COR-L47 (cell line): ENCODE results near the gene TNS1.

Experiments
- DNase-seq: peaks from one replicate; lab custom pipeline; 2025; lab: John Stamatoyannopoulos, UW

The TNS1 gene

GRCh38 chr2:217956586-217957457 is 46.0 kb downstream of the TNS1 start:
- DNase-seq = no peak

- no peak for DNase-seq
Measured at GRCh38 chr2:217955881-217956493, 46.8 kb downstream of the TNS1 start.

GRCh38 chr2:217954971-217955740 is 47.6 kb downstream of the TNS1 start:
- no peak for DNase-seq

GRCh38 chr2:217954469-217954868 is 48.3 kb downstream of the TNS1 start:
- DNase-seq = peak; percentile 53

- DNase-seq = no peak
Measured at GRCh38 chr2:217954051-217954450, 48.7 kb downstream of the TNS1 start.

- DNase-seq = no peak
Measured at GRCh38 chr2:217953531-217953932, 49.3 kb downstream of the TNS1 start.

- no peak for DNase-seq
Measured at GRCh38 chr2:217953011-217953481, 49.7 kb downstream of the TNS1 start.

- no peak for DNase-seq
Measured at GRCh38 chr2:217952409-217952808, 50.4 kb downstream of the TNS1 start.

- no peak for DNase-seq
Measured at GRCh38 chr2:217951521-217952247, 51.1 kb downstream of the TNS1 start.

GRCh38 chr2:217951091-217951490 is 51.7 kb downstream of the TNS1 start:
- DNase-seq = no peak

- no peak for DNase-seq
Measured at GRCh38 chr2:217950401-217950871, 52.4 kb downstream of the TNS1 start.

- no peak for DNase-seq
Measured at GRCh38 chr2:217949447-217949846, 53.3 kb downstream of the TNS1 start.

- no peak for DNase-seq
Measured at GRCh38 chr2:217948897-217949296, 53.9 kb downstream of the TNS1 start.

- DNase-seq = no peak
Measured at GRCh38 chr2:217948351-217948791, 54.4 kb downstream of the TNS1 start.

GRCh38 chr2:217947383-217948350 is 55.1 kb downstream of the TNS1 start:
- no peak for DNase-seq

GRCh38 chr2:217946051-217946450 is 56.7 kb downstream of the TNS1 start:
- DNase-seq = no peak

- no peak for DNase-seq
Measured at GRCh38 chr2:217945530-217945929, 57.3 kb downstream of the TNS1 start.

GRCh38 chr2:217944923-217945322 is 57.9 kb downstream of the TNS1 start:
- DNase-seq = no peak

- no peak for DNase-seq
Measured at GRCh38 chr2:217944366-217944765, 58.4 kb downstream of the TNS1 start.
